Fibroblast of lung (primary cell): Measurements from ENCODE around the gene NDUFA11. TPM values are rescaled to one million over a fixed set of nuclear protein-coding genes. Genes with fewer than 3 reads are reported as not detected.
A peak's percentile ranks its signal among the peaks of the same experiment; 100 is the strongest.

Experiments
- DNase-seq, 2 donors: peaks; one replicate each; pipeline versions ENCODE4 v3.0.0 to v3.0.0-alpha.2; 2010; ENCODE audit warnings: low read depth in 2 of 2
- H2AFZ ChIP-seq: 2 replicates; pipeline ENCODE4 v1.5.1; 2012; ENCODE audit warnings: low read length, control low read depth, inconsistent platforms
- H3K27ac ChIP-seq: 2 replicates; pipeline ENCODE4 v1.5.1; 2011; ENCODE audit warnings: low read length, control low read depth; ENCODE audit not compliant: insufficient read depth
- H3K27me3 ChIP-seq: 2 replicates; pipeline ENCODE4 v1.5.1; 2011; ENCODE audit warnings: mild to moderate bottlenecking, low read length; ENCODE audit not compliant: control insufficient read depth, insufficient read depth
- H3K36me3 ChIP-seq: 2 replicates; pipeline ENCODE4 v1.5.1; 2011; ENCODE audit warnings: low read length; ENCODE audit not compliant: control insufficient read depth, insufficient read depth
- H3K4me1 ChIP-seq: 2 replicates; pipeline ENCODE4 v1.5.1; 2011; ENCODE audit warnings: low read length; ENCODE audit not compliant: control insufficient read depth, insufficient read depth; ENCODE audit errors: extremely low read depth
- H3K4me2 ChIP-seq: 2 replicates; pipeline ENCODE4 v1.5.1; 2011; ENCODE audit warnings: low read length, control low read depth; ENCODE audit not compliant: insufficient read depth; ENCODE audit errors: extremely low read depth
- H3K4me3 ChIP-seq, 4 experiments: fragments of 200-600 bp in 1 of 4; sonication (generic) in 1 of 4; replicated peaks in 1 of 4; 2 replicates each; pipeline ENCODE4 v1.5.1; 2011 to 2016; ENCODE audit warnings: low read length in 4 of 4, low read depth in 3 of 4, mild to moderate bottlenecking in 3 of 4, control low read depth in 2 of 4, inconsistent platforms in 1 of 4, mixed read lengths in 1 of 4; ENCODE audit not compliant: insufficient read depth in 1 of 4; ENCODE audit errors: control extremely low read depth in 1 of 4
- H3K79me2 ChIP-seq: 2 replicates; pipeline ENCODE4 v1.5.1; 2012; ENCODE audit warnings: mild to moderate bottlenecking, low read length, inconsistent platforms; ENCODE audit not compliant: control insufficient read depth, insufficient read depth
- H3K9ac ChIP-seq: 2 replicates; pipeline ENCODE4 v1.5.1; 2011; ENCODE audit warnings: mild to moderate bottlenecking, low read length, control low read depth; ENCODE audit not compliant: insufficient read depth
- H3K9me3 ChIP-seq: 2 replicates; pipeline ENCODE4 v1.5.1; 2012; ENCODE audit warnings: low read depth, low read length; ENCODE audit not compliant: control insufficient read depth, insufficient read depth
- H4K20me1 ChIP-seq: 2 replicates; pipeline ENCODE4 v1.5.1; 2011; ENCODE audit warnings: low read length; ENCODE audit not compliant: control insufficient read depth, insufficient read depth; ENCODE audit errors: extremely low read depth
- CTCF ChIP-seq, 2 donors: IDR thresholded peaks in 1 of 2; conservative IDR thresholded peaks in 1 of 2; 1 replicate in 1 of 2; 2 replicates in 1 of 2; pipeline ENCODE4 v1.5.1; 2011 to 2012; ENCODE audit warnings: low read length in 2 of 2, control low read depth in 1 of 2, inconsistent platforms in 1 of 2, low read depth in 1 of 2, mild to moderate bottlenecking in 1 of 2
- EZH2 ChIP-seq: IDR thresholded peaks from 2 replicates; pipeline ENCODE4 v1.5.1; 2012; ENCODE audit warnings: low read length, control low read depth, mild to moderate bottlenecking; ENCODE audit errors: missing control alignments
- polyA plus RNA-seq, 2 donors: library from polyadenylated mRNA; depleted of rRNA in 1 of 2; stranded (reverse) in 1 of 2; unstranded in 1 of 2; fragments of >200 nt; gene quantifications; 2 replicates each; pipeline ENCODE4 v1.2.1, GENCODE V29; 2011 to 2012; ENCODE audit warnings: missing spikeins in 1 of 2
- total RNA-seq: library from RNA; depleted of rRNA; stranded (reverse); fragments of >200 nt; gene quantifications from 2 replicates; pipeline ENCODE4 v1.2.1, GENCODE V29; 2014

The NDUFA11 gene
- total and polyA plus RNA-seq, 2 donors (not counting 1 experiment from before 2014, with no cell fraction given) = 212 to 271 TPM

- peaks cover 21% of the 10 kb centered on the region for H3K36me3 ChIP-seq
- H3K79me2 ChIP-seq = no peaks in the 10 kb centered on the region
- H3K4me3 ChIP-seq = no peak overlapping the region
- H2AFZ ChIP-seq = no peak overlapping the region
- H3K27ac ChIP-seq = no peak overlapping the region
- no peaks in the 10 kb centered on the region for H3K9me3 ChIP-seq
- no peaks in the 10 kb centered on the region for H3K27me3 ChIP-seq
- no peak for DNase-seq
- no peak overlapping the region for H3K4me2 ChIP-seq
- TF ChIP-seq EZH2 (no peak), CTCF (conservative IDR thresholded peaks at IDR 0.05 in 1 of 2, IDR thresholded peaks at IDR 0.05 in 1 of 2; ENCODE audit: low read depth in 1 of 2, low read length in 2 of 2) (no peak)
- H3K9ac ChIP-seq = no peak overlapping the region
- peaks cover 5% of the 10 kb centered on the region for H3K4me1 ChIP-seq
- no peaks in the 10 kb centered on the region for H4K20me1 ChIP-seq
These were observed 11.6 kb upstream of the NDUFA11 start for GRCh38 chr19:5914946-5915781.

DNA sequence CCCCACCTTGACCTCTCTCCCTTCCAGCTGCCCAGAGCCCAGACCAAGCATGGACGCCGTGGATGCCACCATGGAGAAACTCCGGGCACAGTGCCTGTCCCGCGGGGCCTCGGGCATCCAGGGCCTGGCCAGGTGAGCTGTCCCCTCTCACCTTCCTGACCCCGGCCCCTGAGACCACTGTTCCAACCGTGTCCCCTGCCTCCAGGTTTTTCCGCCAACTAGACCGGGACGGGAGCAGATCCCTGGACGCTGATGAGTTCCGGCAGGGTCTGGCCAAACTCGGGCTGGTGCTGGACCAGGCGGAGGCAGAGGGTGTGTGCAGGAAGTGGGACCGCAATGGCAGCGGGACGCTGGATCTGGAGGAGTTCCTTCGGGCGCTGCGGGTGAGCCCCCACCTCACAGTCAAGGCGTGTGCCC is 10.8 kb upstream of the NDUFA11 start:
- Histone ChIP-seq H2AFZ (no peak overlapping the region), H3K4me2 (no peak overlapping the region), H3K79me2 (no peaks in the 10 kb centered on the region), H3K9ac (no peak overlapping the region), H3K4me1 (peaks cover 5% of the 10 kb centered on the region), H3K4me3 (no peak overlapping the region), H3K27me3 (no peaks in the 10 kb centered on the region), H3K36me3 (peaks cover 21% of the 10 kb centered on the region), H3K9me3 (no peaks in the 10 kb centered on the region), H4K20me1 (no peaks in the 10 kb centered on the region), H3K27ac (no peak overlapping the region)
- DNase-seq = no peak
- TF ChIP-seq EZH2 (no peak), CTCF (conservative IDR thresholded peaks at IDR 0.05 in 1 of 2, IDR thresholded peaks at IDR 0.05 in 1 of 2; ENCODE audit: low read depth in 1 of 2, low read length in 2 of 2) (no peak)

DNA sequence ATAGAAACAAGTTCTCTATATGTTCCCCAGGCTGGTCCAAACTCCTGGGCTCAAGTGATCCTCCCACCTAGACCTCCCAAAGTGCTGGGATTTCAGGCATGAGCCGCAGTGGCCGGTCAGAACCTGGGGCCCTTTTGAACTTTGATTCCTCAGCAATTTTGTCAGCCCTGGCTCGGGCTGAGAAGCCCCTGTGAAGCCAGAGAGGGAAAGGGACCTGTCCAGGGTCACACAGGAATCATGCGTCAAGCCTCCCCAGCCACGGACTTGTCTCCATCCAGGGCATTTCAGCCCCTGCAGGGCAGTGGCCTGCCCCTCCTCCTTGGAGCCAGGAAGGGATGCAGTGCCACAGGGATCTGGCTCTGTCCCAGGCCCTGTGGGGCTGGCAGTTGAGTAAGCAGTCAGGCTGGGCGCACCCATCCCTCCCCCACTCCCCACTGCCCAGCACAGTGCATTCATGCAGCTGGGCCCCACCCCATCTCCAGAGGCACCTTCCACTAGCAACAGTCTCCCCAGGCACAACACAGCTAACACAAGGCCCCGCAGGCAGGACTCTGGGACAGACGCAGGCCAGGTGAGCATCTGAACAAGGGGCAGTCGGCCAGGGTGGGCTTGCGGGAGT is 10.3 kb upstream of the NDUFA11 start, which contains the start of gene CAPS:
CAPS (plus strand) TSS at position 516 of the 619 bp plus-strand sequence. CDS start 153 bp downstream, outside the sequence.
- Histone ChIP-seq H3K9me3 (no peaks in the 10 kb centered on the region), H3K79me2 (no peaks in the 10 kb centered on the region), H3K4me2 (no peak within 1 kb of the TSS), H4K20me1 (no peaks in the 10 kb centered on the region), H3K9ac (no peak within 1 kb of the TSS), H2AFZ (no peak within 1 kb of the TSS), H3K4me1 (peaks cover 5% of the 10 kb centered on the region), H3K27ac (no peak within 1 kb of the TSS), H3K36me3 (peaks cover 21% of the 10 kb centered on the region), H3K4me3 (no peak within 1 kb of the TSS), H3K27me3 (no peaks in the 10 kb centered on the region)
- TF ChIP-seq EZH2 (no peak), CTCF (conservative IDR thresholded peaks at IDR 0.05 in 1 of 2, IDR thresholded peaks at IDR 0.05 in 1 of 2; ENCODE audit: low read depth in 1 of 2, low read length in 2 of 2) (no peak)
- DNase-seq = peak; percentile 64 to 69
